Progenitor cell of endocrine pancreas (in vitro differentiated cells): Measurements from ENCODE around the gene TP53TG5. TPM values are rescaled to one million over a fixed set of nuclear protein-coding genes. Genes with fewer than 3 reads are reported as not detected.

Experiments
- DNase-seq: peaks from one replicate; pipeline ENCODE4 v3.0.0; 2021; ENCODE audit warnings: low spot score; ENCODE audit not compliant: unreplicated experiment
- H3K27ac Mint-ChIP-seq: 2 replicates; pipeline ENCODE4 v1.8.0; 2021; ENCODE audit warnings: mild to moderate bottlenecking, moderate library complexity, mixed read lengths
- H3K27me3 Mint-ChIP-seq: 2 replicates; pipeline ENCODE4 v1.8.0; 2021; ENCODE audit warnings: mixed read lengths
- H3K36me3 Mint-ChIP-seq: 2 replicates; pipeline ENCODE4 v1.8.0; 2022; ENCODE audit warnings: mixed read lengths; ENCODE audit not compliant: insufficient read depth
- H3K4me1 Mint-ChIP-seq: 2 replicates; pipeline ENCODE4 v1.8.0; 2021; ENCODE audit warnings: low read depth, mixed read lengths
- H3K4me3 Mint-ChIP-seq: 2 replicates; pipeline ENCODE4 v1.8.0; 2021; ENCODE audit warnings: low read depth, mild to moderate bottlenecking, moderate library complexity, mixed read lengths
- H3K9me3 Mint-ChIP-seq: 2 replicates; pipeline ENCODE4 v1.8.0; 2021; ENCODE audit warnings: low read depth, mixed read lengths
- total RNA-seq: library from RNA; stranded (reverse); gene quantifications from 2 replicates; pipeline ENCODE4 v1.2.1, GENCODE V29; 2021
- TF ChIP-seq, protein P1 (sequence below): fragments of 200-600 bp; sonication (generic); IDR thresholded peaks from one replicate; pipeline ENCODE4 v1.5.0; 2021; ENCODE audit warnings: antibody characterized with exemption, mild to moderate bottlenecking; ENCODE audit not compliant: unreplicated experiment

Gene TP53TG5
- total RNA-seq, 1 donor from 2014 or later, result not detected

DNA sequence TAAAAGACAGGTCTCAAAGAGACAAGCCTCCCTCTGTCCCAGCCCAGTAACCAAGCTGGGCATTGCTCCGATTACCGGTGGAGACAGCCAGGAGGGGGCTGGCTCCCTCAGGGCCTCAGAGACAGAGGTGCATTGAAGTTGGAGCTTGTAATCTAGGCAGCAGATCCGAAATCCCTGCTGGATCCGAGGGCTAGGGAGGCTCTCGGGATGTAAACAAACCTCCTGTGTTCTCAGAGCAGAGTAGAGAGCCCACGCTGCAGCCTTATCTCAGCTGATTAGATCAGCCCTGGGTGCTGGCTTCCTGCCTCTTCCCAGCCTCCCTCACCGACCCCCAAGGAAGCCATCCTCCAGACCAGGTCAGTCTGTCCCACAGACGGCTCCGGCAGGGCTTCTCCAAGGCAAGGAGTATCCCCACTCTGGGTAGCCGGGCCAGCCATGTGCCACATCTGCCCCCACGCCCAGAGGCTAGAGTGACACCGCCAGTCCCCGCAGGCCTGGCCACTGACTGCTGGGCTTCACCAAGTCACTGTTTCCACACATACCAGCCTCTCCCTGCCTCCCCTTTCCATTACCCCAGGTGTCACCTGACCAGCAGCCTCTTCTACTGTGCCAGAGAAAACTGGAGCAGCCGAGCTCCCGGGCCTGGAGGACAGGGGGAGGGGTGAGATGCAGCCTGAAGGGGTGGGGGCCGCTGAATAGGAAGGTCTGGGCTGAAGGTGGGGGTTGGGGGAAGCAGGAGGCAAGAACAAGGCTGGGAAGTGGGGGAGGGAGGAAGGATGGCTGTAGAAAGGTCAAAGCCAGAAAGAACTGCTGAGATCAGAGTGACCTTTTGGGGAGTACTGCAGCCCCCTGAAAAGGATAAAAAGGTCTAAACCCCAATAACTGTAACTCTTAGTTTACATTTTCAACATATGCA lies 35.9 kb downstream of the TP53TG5 start:
- Mint-ChIP-seq H3K4me3 (peak overlapping the region; percentile 95), H3K9me3 (no peaks in the 10 kb centered on the region), H3K27ac (peak overlapping the region; percentile 99), H3K36me3 (peaks cover 3% of the 10 kb centered on the region), H3K27me3 (no peaks in the 10 kb centered on the region), H3K4me1 (peaks cover 95% of the 10 kb centered on the region)
- peak; percentile 44 for DNase-seq
- TF ChIP-seq, protein P1, sequence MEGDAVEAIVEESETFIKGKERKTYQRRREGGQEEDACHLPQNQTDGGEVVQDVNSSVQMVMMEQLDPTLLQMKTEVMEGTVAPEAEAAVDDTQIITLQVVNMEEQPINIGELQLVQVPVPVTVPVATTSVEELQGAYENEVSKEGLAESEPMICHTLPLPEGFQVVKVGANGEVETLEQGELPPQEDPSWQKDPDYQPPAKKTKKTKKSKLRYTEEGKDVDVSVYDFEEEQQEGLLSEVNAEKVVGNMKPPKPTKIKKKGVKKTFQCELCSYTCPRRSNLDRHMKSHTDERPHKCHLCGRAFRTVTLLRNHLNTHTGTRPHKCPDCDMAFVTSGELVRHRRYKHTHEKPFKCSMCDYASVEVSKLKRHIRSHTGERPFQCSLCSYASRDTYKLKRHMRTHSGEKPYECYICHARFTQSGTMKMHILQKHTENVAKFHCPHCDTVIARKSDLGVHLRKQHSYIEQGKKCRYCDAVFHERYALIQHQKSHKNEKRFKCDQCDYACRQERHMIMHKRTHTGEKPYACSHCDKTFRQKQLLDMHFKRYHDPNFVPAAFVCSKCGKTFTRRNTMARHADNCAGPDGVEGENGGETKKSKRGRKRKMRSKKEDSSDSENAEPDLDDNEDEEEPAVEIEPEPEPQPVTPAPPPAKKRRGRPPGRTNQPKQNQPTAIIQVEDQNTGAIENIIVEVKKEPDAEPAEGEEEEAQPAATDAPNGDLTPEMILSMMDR, result no peak

DNA sequence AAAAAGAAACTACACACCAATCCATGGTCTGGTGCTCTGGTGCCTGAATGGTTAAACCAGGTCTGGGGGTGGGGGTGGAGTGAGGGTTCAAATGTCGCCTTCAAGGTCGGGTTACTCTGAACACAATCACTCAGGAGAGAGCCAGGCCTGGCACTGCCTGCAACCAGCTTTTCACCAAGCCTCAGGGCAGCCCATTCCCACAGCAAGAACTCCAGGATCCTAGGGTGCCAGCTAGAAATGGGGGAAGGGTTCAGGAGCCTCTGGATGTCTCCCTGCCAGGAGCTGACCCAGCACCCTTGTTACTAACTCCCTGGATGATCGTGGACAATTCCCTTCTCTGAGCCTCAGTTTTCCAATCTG lies 36.6 kb downstream of the TP53TG5 start:
- DNase-seq, result no peak
- TF ChIP-seq, protein P1, result no peak
- H3K4me3 Mint-ChIP-seq, result peak overlapping the region; percentile 95
- H3K27ac Mint-ChIP-seq, result peak overlapping the region; percentile 99
- peaks cover 95% of the 10 kb centered on the region for H3K4me1 Mint-ChIP-seq
- no peaks in the 10 kb centered on the region for H3K27me3 Mint-ChIP-seq
- H3K36me3 Mint-ChIP-seq, result peaks cover 9% of the 10 kb centered on the region
- H3K9me3 Mint-ChIP-seq, result no peaks in the 10 kb centered on the region

DNA sequence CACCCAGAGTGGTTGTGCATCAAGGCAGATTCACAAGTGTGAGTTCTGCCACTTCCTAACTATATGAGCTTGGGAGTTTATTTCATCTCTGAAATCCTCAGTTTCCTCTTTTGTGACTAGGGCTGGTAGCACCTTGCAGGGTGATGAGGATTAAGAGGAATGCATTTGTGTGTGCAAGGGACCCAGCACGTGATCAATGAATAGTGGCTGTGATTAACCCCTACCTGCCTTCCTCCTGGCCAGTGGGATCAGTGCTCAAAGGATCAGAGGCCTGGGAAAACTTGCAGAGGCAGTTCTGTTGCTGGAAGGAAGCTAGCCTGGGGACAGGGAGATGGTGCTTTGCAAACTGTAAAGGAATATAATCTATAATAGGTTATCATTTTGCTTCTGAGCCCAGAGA lies 37.2 kb downstream of the TP53TG5 start:
- Mint-ChIP-seq H3K36me3 (peaks cover 9% of the 10 kb centered on the region), H3K27me3 (no peaks in the 10 kb centered on the region), H3K4me3 (peak overlapping the region; percentile 95), H3K27ac (peak overlapping the region; percentile 99), H3K4me1 (peaks cover 89% of the 10 kb centered on the region), H3K9me3 (no peaks in the 10 kb centered on the region)
- TF ChIP-seq, protein P1, result no peak
- DNase-seq, result no peak

DNA sequence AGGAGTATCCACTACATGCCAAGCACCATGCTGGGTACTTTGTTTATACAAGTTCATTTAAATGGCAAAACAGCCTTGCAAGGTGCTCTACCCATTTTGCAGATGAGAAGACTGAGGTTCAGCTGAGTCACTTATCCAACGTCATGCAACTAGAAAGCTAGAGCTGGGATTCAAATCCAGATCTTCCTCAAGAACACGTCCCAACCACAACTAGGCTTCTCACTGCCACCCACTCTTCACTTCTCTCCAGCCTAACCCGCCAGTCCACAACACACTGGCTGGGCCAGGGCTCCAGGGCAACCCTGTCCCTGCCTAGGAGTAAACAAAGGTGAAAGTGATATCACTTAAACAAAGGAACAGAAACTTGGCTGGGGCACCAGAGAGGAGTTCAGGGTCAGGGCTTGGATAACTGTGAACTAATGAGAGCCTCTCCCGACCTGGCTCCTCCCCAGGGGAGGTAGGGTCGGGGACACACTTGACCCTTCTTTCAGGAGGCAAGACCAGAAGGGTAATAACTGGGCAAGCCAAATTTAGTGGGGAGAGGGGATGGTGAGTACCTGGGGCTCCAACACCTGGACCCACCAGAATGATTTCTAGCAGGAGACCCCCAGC lies 37.8 kb downstream of the TP53TG5 start:
- peaks cover 11% of the 10 kb centered on the region for H3K36me3 Mint-ChIP-seq
- TF ChIP-seq, protein P1, result no peak
- H3K4me1 Mint-ChIP-seq, result peaks cover 88% of the 10 kb centered on the region
- H3K27me3 Mint-ChIP-seq, result no peaks in the 10 kb centered on the region
- H3K9me3 Mint-ChIP-seq, result no peaks in the 10 kb centered on the region
- H3K4me3 Mint-ChIP-seq, result peak overlapping the region; percentile 95
- no peak for DNase-seq
- H3K27ac Mint-ChIP-seq, result peak overlapping the region; percentile 99

DNA sequence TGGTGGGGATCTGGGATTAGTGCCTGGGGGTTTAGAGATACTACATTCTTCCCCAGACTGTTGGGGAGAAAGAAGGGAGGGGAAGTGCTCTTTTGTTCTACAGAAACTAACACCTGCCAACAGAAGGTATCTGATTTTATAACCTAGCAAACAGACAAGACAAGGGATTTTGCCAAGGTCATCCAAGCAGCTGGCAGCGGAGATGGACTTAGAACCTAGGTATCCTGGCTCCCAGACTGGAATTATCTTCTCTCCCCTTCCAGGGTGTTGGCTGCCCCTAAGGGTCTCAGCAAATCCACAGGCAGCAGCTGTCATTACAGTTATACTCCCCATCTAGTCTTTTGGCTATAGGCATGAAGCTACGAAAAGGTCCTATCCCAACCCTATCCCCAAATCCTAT lies 38.3 kb downstream of the TP53TG5 start:
- Mint-ChIP-seq H3K36me3 (peaks cover 11% of the 10 kb centered on the region), H3K4me1 (peaks cover 82% of the 10 kb centered on the region), H3K4me3 (peak overlapping the region; percentile 37), H3K27me3 (no peaks in the 10 kb centered on the region), H3K9me3 (no peaks in the 10 kb centered on the region), H3K27ac (peak overlapping the region; percentile 99)
- TF ChIP-seq, protein P1, result no peak
- DNase-seq, result no peak
